GM23338 (cell line): ENCODE measurements around the gene NCAPD2.

Experiments used
- CREB1 ChIP-seq: fragments of 250-450 bp; sonication (Bioruptor Pico); IDR thresholded peaks from 2 replicates; pipeline ENCODE4 v1.5.0; 2020; ENCODE audit warnings: low read depth, mild to moderate bottlenecking, moderate library complexity
- CTCF ChIP-seq, 2 experiments: fragments of 200-600 bp in 1 of 2; sonication (generic) in 1 of 2; conservative IDR thresholded peaks; 2 replicates each; pipeline versions ENCODE4 v1.5.1 to v1.6.1; 2016 to 2017; ENCODE audit warnings: antibody characterized with exemption in 2 of 2, low read depth in 2 of 2, mild to moderate bottlenecking in 2 of 2, moderate library complexity in 1 of 2
- EZH2 ChIP-seq: fragments of 200-600 bp; sonication (generic); IDR thresholded peaks from one replicate; pipeline ENCODE4 v1.8.0; 2017; ENCODE audit warnings: antibody characterized with exemption, mild to moderate bottlenecking, low read depth; ENCODE audit not compliant: unreplicated experiment
- POLR2AphosphoS5 ChIP-seq: IDR thresholded peaks from 2 replicates; pipeline ENCODE4 v1.6.1; 2016; ENCODE audit warnings: antibody characterized with exemption, low read depth
- ZNF114 ChIP-seq: fragments of 250-450 bp; sonication (Bioruptor Pico); IDR thresholded peaks from 2 replicates; pipeline ENCODE4 v1.5.0; 2020; ENCODE audit warnings: mild to moderate bottlenecking, moderate library complexity
- ZNF331 ChIP-seq: fragments of 250-450 bp; sonication (Bioruptor Pico); IDR thresholded peaks from 2 replicates; pipeline ENCODE4 v1.5.0; 2020; ENCODE audit warnings: low read depth, mild to moderate bottlenecking, moderate library complexity
- ZNF462 ChIP-seq: fragments of 250-450 bp; sonication (Bioruptor Pico); IDR thresholded peaks from 2 replicates; pipeline ENCODE4 v1.5.0; 2020; ENCODE audit warnings: mild to moderate bottlenecking, moderate library complexity

GRCh38 chr12:6541371-6542165 is 47.7 kb downstream of the NCAPD2 start:
- no peak for TF ChIP-seq EZH2
- TF ChIP-seq POLR2AphosphoS5: no peak
- TF ChIP-seq CTCF (conservative IDR thresholded peaks at IDR 0.05; ENCODE audit: low read depth in 2 of 2): no peak
- TF ChIP-seq CREB1 (CRISPR knock-in tag): no peak
- no peak for TF ChIP-seq ZNF114 (CRISPR knock-in tag)
- no peak for TF ChIP-seq ZNF462 (CRISPR knock-in tag)
- no peak for TF ChIP-seq ZNF331 (CRISPR knock-in tag)
